Central memory CD8-positive, alpha-beta T cell (primary cell): ENCODE data around the gene MPST.

Experiments used
- ATAC-seq: fragments of 150-1000 bp; cut with Tn5 transposase; replicated peaks from 2 replicates; pipeline ENCODE4 v1.10.0; 2022; ENCODE audit warnings: mild to moderate bottlenecking, moderate FRiP score, moderate number of reproducible peaks; ENCODE audit not compliant: poor library complexity, severe bottlenecking; ENCODE audit errors: extremely low read depth
- DNase-seq, 2 donors: peaks; one replicate each; pipeline ENCODE4 v3.0.0; 2021; ENCODE audit warnings: low spot score in 2 of 2
- H3K27ac Mint-ChIP-seq: one replicate; pipeline ENCODE4 v1.8.0; 2022; ENCODE audit warnings: low read depth, mild to moderate bottlenecking, moderate library complexity, mixed read lengths
- H3K27me3 Mint-ChIP-seq: one replicate; pipeline ENCODE4 v1.8.0; 2022; ENCODE audit warnings: mixed read lengths
- H3K36me3 Mint-ChIP-seq: one replicate; pipeline ENCODE4 v1.8.0; 2022; ENCODE audit warnings: mild to moderate bottlenecking, moderate library complexity, mixed read lengths; ENCODE audit not compliant: insufficient read depth
- H3K4me1 Mint-ChIP-seq: one replicate; pipeline ENCODE4 v1.8.0; 2022; ENCODE audit warnings: mixed read lengths
- H3K4me3 Mint-ChIP-seq: one replicate; pipeline ENCODE4 v1.8.0; 2022; ENCODE audit warnings: mild to moderate bottlenecking, moderate library complexity, mixed read lengths
- H3K9me3 Mint-ChIP-seq: one replicate; pipeline ENCODE4 v1.8.0; 2022; ENCODE audit warnings: mixed read lengths

The MPST gene

GRCh38 chr22:37009490-37009889, 10.1 kb upstream of the MPST start:
- no peak for DNase-seq
- Mint-ChIP-seq H3K36me3 (peaks cover 2% of the 10 kb centered on the region), H3K4me3 (no peak overlapping the region), H3K27ac (no peak overlapping the region), H3K27me3 (peaks cover 50% of the 10 kb centered on the region), H3K4me1 (no peaks in the 10 kb centered on the region), H3K9me3 (no peaks in the 10 kb centered on the region)
- no peak for ATAC-seq

- no peak for ATAC-seq
- Mint-ChIP-seq H3K9me3 (no peaks in the 10 kb centered on the region), H3K4me3 (no peak overlapping the region), H3K27me3 (peaks cover 45% of the 10 kb centered on the region), H3K36me3 (peaks cover 2% of the 10 kb centered on the region), H3K27ac (no peak overlapping the region), H3K4me1 (no peaks in the 10 kb centered on the region)
- no peak for DNase-seq
Observed at GRCh38 chr22:37010174-37010573, 9.4 kb upstream of the MPST start.

DNA sequence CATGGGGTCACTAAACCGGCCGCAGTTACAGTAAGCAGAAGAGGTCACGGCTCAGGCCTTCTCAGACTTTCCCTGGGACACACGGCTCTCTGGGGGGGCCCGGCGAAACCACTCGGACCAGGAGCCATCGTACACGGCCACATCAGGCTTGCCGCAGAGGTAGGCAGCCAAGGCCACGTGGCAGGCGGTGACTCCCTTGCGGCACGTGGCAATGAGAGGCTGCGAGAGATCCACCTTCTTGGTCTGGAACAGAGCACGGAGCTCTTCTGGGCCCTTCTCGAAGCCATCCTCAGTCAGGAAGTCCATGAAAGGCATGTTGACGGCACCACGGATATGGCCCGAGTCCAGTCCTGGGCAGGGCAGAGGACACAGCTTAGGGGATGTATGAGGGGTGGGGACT, 8.6 kb upstream of the MPST start:
- no peak overlapping the region for H3K4me3 Mint-ChIP-seq
- ATAC-seq (no peak), DNase-seq (no peak)
- peaks cover 2% of the 10 kb centered on the region for H3K36me3 Mint-ChIP-seq
- no peaks in the 10 kb centered on the region for H3K4me1 Mint-ChIP-seq
- H3K27ac Mint-ChIP-seq, result no peak overlapping the region
- no peaks in the 10 kb centered on the region for H3K9me3 Mint-ChIP-seq
- H3K27me3 Mint-ChIP-seq, result peaks cover 37% of the 10 kb centered on the region

GRCh38 chr22:37011472-37011871, 8.1 kb upstream of the MPST start:
- no peak for ATAC-seq
- Mint-ChIP-seq H3K9me3 (no peaks in the 10 kb centered on the region), H3K27me3 (peaks cover 32% of the 10 kb centered on the region), H3K36me3 (peaks cover 3% of the 10 kb centered on the region), H3K4me1 (no peaks in the 10 kb centered on the region), H3K27ac (no peak overlapping the region), H3K4me3 (no peak overlapping the region)
- DNase-seq, result no peak

- H3K4me3 Mint-ChIP-seq, result no peak overlapping the region
- DNase-seq (no peak), ATAC-seq (no peak)
- H3K36me3 Mint-ChIP-seq, result peaks cover 4% of the 10 kb centered on the region
- no peak overlapping the region for H3K27ac Mint-ChIP-seq
- H3K27me3 Mint-ChIP-seq, result peaks cover 23% of the 10 kb centered on the region
- H3K4me1 Mint-ChIP-seq, result no peaks in the 10 kb centered on the region
- no peaks in the 10 kb centered on the region for H3K9me3 Mint-ChIP-seq
Observed at GRCh38 chr22:37012262-37012904, 7.2 kb upstream of the MPST start.

GRCh38 chr22:37012956-37013355, 6.6 kb upstream of the MPST start:
- no peaks in the 10 kb centered on the region for H3K4me1 Mint-ChIP-seq
- H3K4me3 Mint-ChIP-seq, result no peak overlapping the region
- H3K27ac Mint-ChIP-seq, result no peak overlapping the region
- no peak for ATAC-seq
- no peak for DNase-seq
- H3K9me3 Mint-ChIP-seq, result no peaks in the 10 kb centered on the region
- H3K27me3 Mint-ChIP-seq, result peaks cover 17% of the 10 kb centered on the region
- H3K36me3 Mint-ChIP-seq, result peaks cover 3% of the 10 kb centered on the region

DNA sequence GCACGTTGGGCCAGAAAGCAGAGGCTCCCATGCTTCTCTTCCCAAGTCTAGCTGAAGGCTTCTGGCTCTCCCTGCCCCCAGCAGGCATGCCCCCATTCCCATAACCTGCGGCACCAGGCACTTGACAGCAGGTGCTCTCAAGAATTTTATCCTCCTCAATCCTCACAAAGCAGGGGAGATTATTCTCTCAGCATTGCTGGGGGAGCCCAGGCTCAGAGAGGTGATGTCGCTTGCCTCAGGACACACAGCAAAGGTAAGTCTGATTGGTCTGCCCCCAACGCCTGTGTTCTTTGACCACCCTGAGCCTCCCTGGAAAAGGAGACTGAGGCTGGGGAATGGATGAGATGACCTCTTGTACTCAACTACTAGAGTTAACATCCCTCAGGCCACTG, 5.1 kb upstream of the MPST start:
- Mint-ChIP-seq H3K4me1 (no peaks in the 10 kb centered on the region), H3K9me3 (no peaks in the 10 kb centered on the region), H3K36me3 (peaks cover 2% of the 10 kb centered on the region), H3K27me3 (peaks cover 12% of the 10 kb centered on the region), H3K27ac (no peak overlapping the region), H3K4me3 (no peak overlapping the region)
- DNase-seq, result no peak
- ATAC-seq, result no peak

- Mint-ChIP-seq H3K27me3 (peaks cover 6% of the 10 kb centered on the region), H3K4me3 (no peak overlapping the region), H3K36me3 (peaks cover 2% of the 10 kb centered on the region), H3K4me1 (peaks cover 2% of the 10 kb centered on the region), H3K27ac (no peak overlapping the region), H3K9me3 (no peaks in the 10 kb centered on the region)
- DNase-seq (no peak), ATAC-seq (no peak)
Observed at GRCh38 chr22:37014835-37015586, 4.5 kb upstream of the MPST start.

DNA sequence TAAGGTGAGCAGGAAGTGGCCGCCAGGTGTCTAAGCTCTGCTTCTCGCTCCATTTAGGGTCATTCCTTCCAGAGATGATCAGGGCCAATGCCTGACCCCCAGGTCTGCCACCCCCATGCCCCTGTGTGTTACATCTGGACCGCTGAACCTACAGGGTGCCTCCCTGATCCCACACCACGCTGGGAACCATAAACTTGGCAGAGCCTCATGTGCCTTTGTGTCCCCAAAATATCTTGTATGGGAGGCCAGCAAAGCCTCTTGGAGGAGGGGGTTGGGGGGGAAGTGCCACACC, 4.0 kb upstream of the MPST start:
- no peaks in the 10 kb centered on the region for H3K9me3 Mint-ChIP-seq
- H3K4me1 Mint-ChIP-seq, result peaks cover 4% of the 10 kb centered on the region
- DNase-seq (no peak), ATAC-seq (no peak)
- H3K27ac Mint-ChIP-seq, result no peak overlapping the region
- H3K27me3 Mint-ChIP-seq, result peaks cover under 1% of the 10 kb centered on the region
- H3K4me3 Mint-ChIP-seq, result no peak overlapping the region
- H3K36me3 Mint-ChIP-seq, result peaks cover 2% of the 10 kb centered on the region

GRCh38 chr22:37016134-37016910, 3.2 kb upstream of the MPST start:
- ATAC-seq (no peak), DNase-seq (no peak)
- Mint-ChIP-seq H3K27ac (no peak overlapping the region), H3K4me3 (no peak overlapping the region), H3K9me3 (no peaks in the 10 kb centered on the region), H3K36me3 (peaks cover 2% of the 10 kb centered on the region), H3K27me3 (no peaks in the 10 kb centered on the region), H3K4me1 (peaks cover 4% of the 10 kb centered on the region)

DNA sequence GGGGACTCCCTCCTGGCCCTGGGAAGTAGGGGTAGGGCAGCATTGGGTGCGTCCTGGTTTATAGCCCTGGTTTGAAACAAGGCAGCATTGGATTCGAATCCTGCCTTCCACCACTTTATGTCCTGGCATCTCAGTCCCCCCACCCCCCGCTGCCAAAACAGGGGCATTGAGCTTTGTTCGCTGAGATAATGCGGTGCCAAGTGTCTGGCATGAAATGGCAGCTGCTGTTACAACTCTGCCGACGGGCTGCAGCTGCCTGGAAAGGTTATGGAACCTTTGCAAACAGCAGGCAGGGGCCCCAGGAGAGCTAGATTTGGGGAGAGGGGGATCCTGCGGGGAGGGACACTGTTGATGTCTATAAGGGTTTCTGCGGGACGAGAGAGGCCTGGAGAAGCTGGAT, 2.2 kb upstream of the MPST start:
- peak overlapping the region; percentile 19 for H3K27ac Mint-ChIP-seq
- H3K4me3 Mint-ChIP-seq, result peak overlapping the region; percentile 85
- DNase-seq (no peak), ATAC-seq (no peak)
- H3K9me3 Mint-ChIP-seq, result no peaks in the 10 kb centered on the region
- no peaks in the 10 kb centered on the region for H3K27me3 Mint-ChIP-seq
- peaks cover 11% of the 10 kb centered on the region for H3K4me1 Mint-ChIP-seq
- peaks cover 2% of the 10 kb centered on the region for H3K36me3 Mint-ChIP-seq

DNA sequence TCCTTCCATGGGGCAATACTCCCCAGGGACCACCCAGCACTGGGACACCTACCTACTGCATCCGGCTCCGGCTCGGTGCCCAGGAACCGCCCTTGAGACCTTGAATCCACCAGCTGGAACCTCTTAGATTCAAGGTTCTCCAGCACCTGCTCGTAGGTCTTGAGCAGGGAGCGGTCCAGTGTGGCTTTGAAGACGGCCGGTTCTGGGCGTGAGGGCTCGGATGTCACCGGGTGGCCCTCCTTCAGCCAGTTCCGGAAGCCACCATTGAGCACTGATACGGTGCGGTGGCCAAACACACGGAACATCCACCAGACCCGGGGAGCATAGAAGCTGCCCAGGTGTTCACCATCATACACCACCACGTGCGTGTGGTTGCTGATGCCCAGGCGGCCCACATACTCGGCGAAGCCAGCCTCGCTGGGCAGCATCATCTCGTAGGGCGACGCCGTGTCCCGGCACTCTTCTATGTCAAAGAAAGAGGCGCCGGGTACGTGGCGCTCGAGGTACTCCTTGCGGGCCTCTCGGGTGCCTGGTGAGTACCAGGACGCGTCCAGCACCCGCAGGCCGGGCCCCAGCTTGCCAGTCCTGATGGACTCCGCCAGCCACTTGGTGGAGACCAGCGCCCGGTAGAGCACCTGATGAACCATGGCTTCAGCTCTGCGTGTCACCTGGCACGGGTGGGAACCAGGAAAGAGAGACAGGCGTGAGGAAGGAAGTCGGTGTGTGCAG, 1.3 kb upstream of the MPST start:
- ATAC-seq (no peak), DNase-seq (no peak)
- H3K36me3 Mint-ChIP-seq, result peaks cover 2% of the 10 kb centered on the region
- no peaks in the 10 kb centered on the region for H3K9me3 Mint-ChIP-seq
- peak overlapping the region; percentile 85 for H3K4me3 Mint-ChIP-seq
- H3K4me1 Mint-ChIP-seq, result peaks cover 11% of the 10 kb centered on the region
- H3K27ac Mint-ChIP-seq, result peak overlapping the region; percentile 46
- no peaks in the 10 kb centered on the region for H3K27me3 Mint-ChIP-seq
